Measurements from ENCODE around the gene DNM3.

GRCh38 chr1:172269644-172270043, 428.3 kb downstream of the DNM3 start:
- TF ChIP-seq POLR2A (IDR thresholded peaks at IDR 0.05) (no peak), CTCF (IDR thresholded peaks at IDR 0.05) (no peak), POLR2AphosphoS5 (IDR thresholded peaks at IDR 0.05) (no peak)
